HCT116 (cell line): Measurements from ENCODE around the gene STRN. TPM values are rescaled to one million over a fixed set of nuclear protein-coding genes. Genes with fewer than 3 reads are reported as not detected.

Source experiments
- ATAC-seq: fragments of 200-7000 bp; cut with Tn5 transposase; 2 replicates; pipeline ENCODE4 v1.9.1; 2020; ENCODE audit warnings: mild to moderate bottlenecking, moderate library complexity
- BruUV-seq: library from RNA; stranded (reverse); fragments of 400-500 nt; replicated peaks from 2 replicates; lab custom pipeline; 2021; lab: Mats Ljungman, UMichigan
- CTCF ChIA-PET: fragments of 300-600 bp; sonication (Branson Sonifier 250); formaldehyde crosslinking; loops from one replicate; lab custom pipeline; 2021; ENCODE audit warnings: antibody characterized with exemption; lab: Charles Lee
- POLR2A ChIA-PET: fragments of 300-600, 350-600 bp; sonication (Branson Sonifier 250); formaldehyde crosslinking; loops from one replicate; lab custom pipeline; 2021; ENCODE audit warnings: antibody characterized with exemption; lab: Charles Lee
- RAD21 ChIA-PET, 2 experiments: fragments of 300-600 bp; sonication (Branson Sonifier 250); formaldehyde crosslinking; loops; one replicate each; lab custom pipeline; 2023; ENCODE audit warnings: low total read pairs in 2 of 2; ENCODE audit not compliant: uncharacterized antibody in 2 of 2, unreplicated experiment in 2 of 2, low non-redundant PET in 1 of 2; lab: Charles Lee
- DNase-seq: peaks from one replicate; pipeline ENCODE4 v3.0.0-alpha.2; 2010; ENCODE audit warnings: low read depth, low spot score
- H2AFZ ChIP-seq: fragments of 200-600 bp; shearing (Covaris generic), sonication (generic); 2 replicates; pipeline ENCODE4 v1.6.1; 2017; ENCODE audit warnings: low read depth, mixed run types, mixed read lengths, antibody characterized with exemption, low read length; ENCODE audit not compliant: poor library complexity, severe bottlenecking
- H3K27ac ChIP-seq: 2 replicates; pipeline ENCODE4 v1.5.1; 2012; ENCODE audit warnings: low read depth, low read length
- H3K27me3 ChIP-seq: fragments of 200-600 bp; sonication (generic); 2 replicates; pipeline ENCODE4 v1.6.1; 2016; ENCODE audit warnings: mixed run types, low read length, mixed read lengths; ENCODE audit not compliant: insufficient read depth
- H3K36me3 ChIP-seq, 2 experiments: fragments of 200-500 bp in 1 of 2; fragments of 200-600 bp in 1 of 2; sonication (Bioruptor generic) in 1 of 2; sonication (generic) in 1 of 2; 2 replicates each; pipeline versions ENCODE4 v1.5.1 to v1.6.1; 2014 to 2016; ENCODE audit warnings: low read length in 2 of 2, inconsistent platforms in 1 of 2, mixed read lengths in 1 of 2, mixed run types in 1 of 2; ENCODE audit not compliant: insufficient read depth in 2 of 2, control insufficient read depth in 1 of 2
- H3K4me1 ChIP-seq, 2 experiments: fragments of 200-600 bp in 1 of 2; sonication (generic) in 1 of 2; 2 replicates each; pipeline versions ENCODE4 v1.5.1 to v1.6.1; 2012 to 2017; ENCODE audit warnings: low read length in 2 of 2, inconsistent platforms in 1 of 2, mild to moderate bottlenecking in 1 of 2, mixed read lengths in 1 of 2, mixed run types in 1 of 2, moderate library complexity in 1 of 2; ENCODE audit not compliant: insufficient read depth in 2 of 2, control insufficient read depth in 1 of 2
- H3K4me2 ChIP-seq: fragments of 200-600 bp; sonication (generic); 2 replicates; pipeline ENCODE4 v1.6.1; 2017; ENCODE audit warnings: mixed run types, low read length, mixed read lengths
- H3K4me3 ChIP-seq, 2 experiments: fragments of 200-600 bp in 1 of 2; sonication (generic) in 1 of 2; replicated peaks in 1 of 2; 2 replicates each; pipeline ENCODE4 v1.5.1; 2011 to 2016; ENCODE audit warnings: low read length in 2 of 2, control low read depth in 1 of 2, low read depth in 1 of 2, mild to moderate bottlenecking in 1 of 2, mixed read lengths in 1 of 2, mixed run types in 1 of 2
- H3K79me2 ChIP-seq: fragments of 200-600 bp; sonication (generic); 2 replicates; pipeline ENCODE4 v1.6.1; 2017; ENCODE audit warnings: mild to moderate bottlenecking, mixed run types, low read length, moderate library complexity, mixed read lengths; ENCODE audit not compliant: insufficient read depth
- H3K9ac ChIP-seq: fragments of 200-600 bp; sonication (generic); 2 replicates; pipeline ENCODE4 v1.6.1; 2016; ENCODE audit warnings: low read length, mixed read lengths
- H3K9me2 ChIP-seq: fragments of 200-600 bp; sonication (generic), shearing (Covaris generic); 2 replicates; pipeline ENCODE4 v1.6.1; 2017; ENCODE audit warnings: mixed run types, mild to moderate bottlenecking, moderate library complexity; ENCODE audit not compliant: insufficient read depth
- H3K9me3 ChIP-seq, 2 experiments: fragments of 200-500 bp in 1 of 2; fragments of 200-600 bp in 1 of 2; sonication (Bioruptor generic) in 1 of 2; sonication (generic) in 1 of 2; 2 replicates each; pipeline ENCODE4 v1.6.1; 2014 to 2017; ENCODE audit warnings: low read length in 2 of 2, mixed read lengths in 2 of 2, inconsistent platforms in 1 of 2, low read depth in 1 of 2, mild to moderate bottlenecking in 1 of 2, mixed run types in 1 of 2, moderate library complexity in 1 of 2; ENCODE audit not compliant: control insufficient read depth in 1 of 2, insufficient read depth in 1 of 2
- H4K20me1 ChIP-seq: fragments of 200-600 bp; sonication (generic), shearing (Covaris generic); 2 replicates; pipeline ENCODE4 v1.6.1; 2017; ENCODE audit warnings: mixed run types, mild to moderate bottlenecking, moderate library complexity; ENCODE audit not compliant: insufficient read depth
- ATF3 ChIP-seq: IDR thresholded peaks from 2 replicates; pipeline ENCODE4 v1.6.1; 2012
- CBX3 ChIP-seq: IDR thresholded peaks from 2 replicates; pipeline ENCODE4 v1.6.1; 2012; ENCODE audit warnings: low read depth
- CTCF ChIP-seq, 3 experiments: fragments of 200-600 bp in 1 of 3; sonication (generic) in 1 of 3; IDR thresholded peaks in 2 of 3; conservative IDR thresholded peaks in 1 of 3; 2 replicates each; pipeline ENCODE4 v1.5.1; 2012 to 2017; ENCODE audit warnings: low read depth in 2 of 3, low read length in 2 of 3, antibody characterized with exemption in 1 of 3, borderline replicate concordance in 1 of 3, control low read depth in 1 of 3, mild to moderate bottlenecking in 1 of 3, mixed read lengths in 1 of 3, mixed run types in 1 of 3, moderate library complexity in 1 of 3; ENCODE audit not compliant: insufficient read depth in 1 of 3
- EGR1 ChIP-seq: IDR thresholded peaks from 2 replicates; pipeline ENCODE4 v1.6.1; 2012; ENCODE audit warnings: low read depth
- ELF1 ChIP-seq: IDR thresholded peaks from 2 replicates; pipeline ENCODE4 v1.6.1; 2012; ENCODE audit warnings: low read depth, borderline replicate concordance
- FOSL1 ChIP-seq: IDR thresholded peaks from 2 replicates; pipeline ENCODE4 v1.6.1; 2012; ENCODE audit warnings: low read depth
- MAX ChIP-seq: IDR thresholded peaks from 2 replicates; pipeline ENCODE4 v1.6.1; 2012
- POLR2A ChIP-seq: IDR thresholded peaks from 2 replicates; pipeline ENCODE4 v1.7.0; 2011; ENCODE audit warnings: borderline replicate concordance; ENCODE audit not compliant: insufficient read depth, insufficient read length; ENCODE audit errors: extremely low read depth
- POLR2AphosphoS5 ChIP-seq: IDR thresholded peaks from 2 replicates; pipeline ENCODE4 v1.6.1; 2011; ENCODE audit warnings: mild to moderate bottlenecking, low read depth, low read length, moderate library complexity
- RAD21 ChIP-seq: IDR thresholded peaks from 2 replicates; pipeline ENCODE4 v1.6.1; 2012; ENCODE audit warnings: low read depth, mild to moderate bottlenecking
- SIN3A ChIP-seq: IDR thresholded peaks from 2 replicates; pipeline ENCODE4 v1.6.1; 2012; ENCODE audit warnings: low read depth
- SRF ChIP-seq: IDR thresholded peaks from 2 replicates; pipeline ENCODE4 v1.6.1; 2012; ENCODE audit warnings: low read depth
- TCF7L2 ChIP-seq: IDR thresholded peaks from 2 replicates; pipeline ENCODE4 v1.7.0; 2011; ENCODE audit warnings: borderline replicate concordance, inconsistent platforms; ENCODE audit not compliant: insufficient read depth, insufficient read length; ENCODE audit errors: extremely low read depth
- YY1 ChIP-seq: IDR thresholded peaks from 2 replicates; pipeline ENCODE4 v1.6.1; 2011; ENCODE audit warnings: low read length, low read depth, moderate library complexity, mild to moderate bottlenecking; ENCODE audit not compliant: insufficient replicate concordance; ENCODE audit errors: extremely low read depth
- ZBTB33 ChIP-seq: IDR thresholded peaks from 2 replicates; pipeline ENCODE4 v1.6.1; 2011; ENCODE audit warnings: mild to moderate bottlenecking, low read length, moderate library complexity; ENCODE audit not compliant: insufficient replicate concordance; ENCODE audit errors: extremely low read depth
- ZFX ChIP-seq: fragments of 450-650 bp; IDR thresholded peaks from 2 replicates; pipeline ENCODE4 v1.6.1; 2017
- intact Hi-C: fragments of 100-400 bp; cut with micrococcal nuclease; formaldehyde crosslinking; loops from 2 replicates; pipeline ENCODE4 v1.10.0; 2022
- total RNA-seq: library from RNA; stranded (reverse); gene quantifications from one replicate; pipeline ENCODE4 v1.2.1, GENCODE V29; 2021; ENCODE audit not compliant: unreplicated experiment

The STRN gene
- total RNA-seq, 1 experiment from 2014 or later: 26.4 TPM

GRCh38 chr2:36993841-36994620, 27.7 kb upstream of the STRN start:
- no peak overlapping the region for H3K27ac ChIP-seq
- no peak overlapping the region for H3K9ac ChIP-seq
- H2AFZ ChIP-seq: no peak overlapping the region
- ChIA-PET CTCF (no interaction called here), RAD21 (no interaction called here), POLR2A (no interaction called here)
- no peak overlapping the region for H3K4me3 ChIP-seq
- no peaks in the 10 kb centered on the region for H3K36me3 ChIP-seq
- H3K4me2 ChIP-seq: no peak overlapping the region
- H3K27me3 ChIP-seq: no peaks in the 10 kb centered on the region
- H4K20me1 ChIP-seq: no peaks in the 10 kb centered on the region
- no peak for TF ChIP-seq MAX
- TF ChIP-seq SRF: no peak
- no peak for TF ChIP-seq POLR2A
- no peak for TF ChIP-seq ZFX
- TF ChIP-seq POLR2AphosphoS5: no peak
- no peak for TF ChIP-seq YY1
- no peak for TF ChIP-seq EGR1
- TF ChIP-seq CBX3: no peak
- no peak for TF ChIP-seq ELF1
- TF ChIP-seq CTCF (IDR thresholded peaks at IDR 0.05 in 2 of 3, conservative IDR thresholded peaks at IDR 0.05 in 1 of 3; ENCODE audit: borderline replicate concordance in 1 of 3, insufficient read depth in 1 of 3, low read depth in 2 of 3, low read length in 2 of 3): no peak
- no peak for TF ChIP-seq FOSL1
- no peak for TF ChIP-seq RAD21
- no peak for TF ChIP-seq SIN3A
- TF ChIP-seq ZBTB33: no peak
- no peak for TF ChIP-seq ATF3
- no peak for TF ChIP-seq TCF7L2
- DNase-seq (no peak), ATAC-seq (no peak)
- H3K9me3 ChIP-seq: no peaks in the 10 kb centered on the region
- H3K79me2 ChIP-seq: no peaks in the 10 kb centered on the region
- no peaks in the 10 kb centered on the region for H3K4me1 ChIP-seq
- no TSS peak for BruUV-seq
- H3K9me2 ChIP-seq: no peaks in the 10 kb centered on the region
- intact Hi-C loops: no loop called here
